ENCODE measurements around the gene RRP15. TPM values are rescaled to one million over a fixed set of nuclear protein-coding genes. Genes with fewer than 3 reads are reported as not detected.

The RRP15 gene
- total and polyA plus RNA-seq, 9 of the 15 experiments (the other 6 are each of a cell fraction or from before 2014, with no cell fraction given) = 9.5 to 58.1 (median 29.3) TPM

DNA sequence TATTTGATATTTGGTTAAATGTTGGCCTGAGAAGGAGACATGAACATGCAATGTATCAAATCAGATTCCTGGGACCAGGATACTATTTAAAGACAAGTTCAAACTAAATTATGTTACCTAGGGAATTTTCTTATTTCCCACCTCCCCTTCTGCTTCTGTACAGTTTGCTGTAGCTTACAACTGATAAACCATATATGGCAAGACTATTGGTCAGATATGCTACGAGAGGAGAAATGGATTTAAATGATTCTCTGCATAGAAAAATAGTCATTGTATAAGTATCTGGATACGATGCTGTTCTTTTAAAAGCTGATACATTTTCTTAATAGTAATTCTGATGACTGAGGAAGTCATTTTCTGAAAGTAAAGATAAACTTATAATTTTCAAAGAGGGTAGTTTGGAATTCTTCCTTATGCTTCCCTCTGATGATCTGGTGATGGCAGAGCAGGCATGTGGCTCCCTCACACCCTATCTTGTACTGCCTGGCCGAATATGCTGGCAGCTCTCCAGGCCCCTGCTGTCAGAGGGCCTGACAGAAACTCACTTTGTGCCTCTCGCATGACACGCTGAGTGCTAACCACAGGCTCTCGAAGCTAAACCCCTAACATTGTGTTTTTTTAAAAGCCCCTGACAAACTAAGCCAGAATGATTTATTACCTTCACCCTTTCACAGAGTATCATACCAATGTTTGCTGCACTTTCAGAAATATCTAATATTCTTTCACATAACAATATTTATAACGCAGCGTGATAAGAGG lies 19.4 kb downstream of the RRP15 start (continued):
- TF ChIP-seq, protein P1, sequence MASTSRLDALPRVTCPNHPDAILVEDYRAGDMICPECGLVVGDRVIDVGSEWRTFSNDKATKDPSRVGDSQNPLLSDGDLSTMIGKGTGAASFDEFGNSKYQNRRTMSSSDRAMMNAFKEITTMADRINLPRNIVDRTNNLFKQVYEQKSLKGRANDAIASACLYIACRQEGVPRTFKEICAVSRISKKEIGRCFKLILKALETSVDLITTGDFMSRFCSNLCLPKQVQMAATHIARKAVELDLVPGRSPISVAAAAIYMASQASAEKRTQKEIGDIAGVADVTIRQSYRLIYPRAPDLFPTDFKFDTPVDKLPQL (IDR thresholded peaks at IDR 0.05; ENCODE audit: extremely low read depth, insufficient read length) = no peak
- TF ChIP-seq, protein P2, sequence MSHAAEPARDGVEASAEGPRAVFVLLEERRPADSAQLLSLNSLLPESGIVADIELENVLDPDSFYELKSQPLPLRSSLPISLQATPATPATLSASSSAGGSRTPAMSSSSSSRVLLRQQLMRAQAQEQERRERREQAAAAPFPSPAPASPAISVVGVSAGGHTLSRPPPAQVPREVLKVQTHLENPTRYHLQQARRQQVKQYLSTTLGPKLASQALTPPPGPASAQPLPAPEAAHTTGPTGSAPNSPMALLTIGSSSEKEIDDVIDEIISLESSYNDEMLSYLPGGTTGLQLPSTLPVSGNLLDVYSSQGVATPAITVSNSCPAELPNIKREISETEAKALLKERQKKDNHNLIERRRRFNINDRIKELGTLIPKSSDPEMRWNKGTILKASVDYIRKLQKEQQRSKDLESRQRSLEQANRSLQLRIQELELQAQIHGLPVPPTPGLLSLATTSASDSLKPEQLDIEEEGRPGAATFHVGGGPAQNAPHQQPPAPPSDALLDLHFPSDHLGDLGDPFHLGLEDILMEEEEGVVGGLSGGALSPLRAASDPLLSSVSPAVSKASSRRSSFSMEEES (CRISPR knock-in tag; IDR thresholded peaks at IDR 0.05) = 0 out of 2 replicates have a peak, but pooled peaks have one; percentile 7
- TF ChIP-seq, protein P3, sequence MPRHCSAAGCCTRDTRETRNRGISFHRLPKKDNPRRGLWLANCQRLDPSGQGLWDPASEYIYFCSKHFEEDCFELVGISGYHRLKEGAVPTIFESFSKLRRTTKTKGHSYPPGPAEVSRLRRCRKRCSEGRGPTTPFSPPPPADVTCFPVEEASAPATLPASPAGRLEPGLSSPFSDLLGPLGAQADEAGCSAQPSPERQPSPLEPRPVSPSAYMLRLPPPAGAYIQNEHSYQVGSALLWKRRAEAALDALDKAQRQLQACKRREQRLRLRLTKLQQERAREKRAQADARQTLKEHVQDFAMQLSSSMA (CRISPR knock-in tag; IDR thresholded peaks at IDR 0.05) = no peak
- TF ChIP-seq POLR2B (IDR thresholded peaks at IDR 0.05; ENCODE audit: low read depth, partially characterized antibody) (no peak), HNRNPUL1 (IDR thresholded peaks at IDR 0.05; ENCODE audit: low read length) (no peak), KLF1 (tag; IDR thresholded peaks at IDR 0.05) (no peak), MAFF (IDR thresholded peaks at IDR 0.05; ENCODE audit: low read length) (no peak), STAT5A (IDR thresholded peaks at IDR 0.05; ENCODE audit: borderline replicate concordance, low read length) (peak; percentile 87), U2AF1 (optimal IDR thresholded peaks at IDR 0.05; ENCODE audit: low read depth, low read length) (no peak), ELF1 (tag; IDR thresholded peaks at IDR 0.05) (no peak)
- TF ChIP-seq, protein P4, sequence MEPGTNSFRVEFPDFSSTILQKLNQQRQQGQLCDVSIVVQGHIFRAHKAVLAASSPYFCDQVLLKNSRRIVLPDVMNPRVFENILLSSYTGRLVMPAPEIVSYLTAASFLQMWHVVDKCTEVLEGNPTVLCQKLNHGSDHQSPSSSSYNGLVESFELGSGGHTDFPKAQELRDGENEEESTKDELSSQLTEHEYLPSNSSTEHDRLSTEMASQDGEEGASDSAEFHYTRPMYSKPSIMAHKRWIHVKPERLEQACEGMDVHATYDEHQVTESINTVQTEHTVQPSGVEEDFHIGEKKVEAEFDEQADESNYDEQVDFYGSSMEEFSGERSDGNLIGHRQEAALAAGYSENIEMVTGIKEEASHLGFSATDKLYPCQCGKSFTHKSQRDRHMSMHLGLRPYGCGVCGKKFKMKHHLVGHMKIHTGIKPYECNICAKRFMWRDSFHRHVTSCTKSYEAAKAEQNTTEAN (CRISPR knock-in tag; IDR thresholded peaks at IDR 0.05) = no peak
- TF ChIP-seq, protein P5, sequence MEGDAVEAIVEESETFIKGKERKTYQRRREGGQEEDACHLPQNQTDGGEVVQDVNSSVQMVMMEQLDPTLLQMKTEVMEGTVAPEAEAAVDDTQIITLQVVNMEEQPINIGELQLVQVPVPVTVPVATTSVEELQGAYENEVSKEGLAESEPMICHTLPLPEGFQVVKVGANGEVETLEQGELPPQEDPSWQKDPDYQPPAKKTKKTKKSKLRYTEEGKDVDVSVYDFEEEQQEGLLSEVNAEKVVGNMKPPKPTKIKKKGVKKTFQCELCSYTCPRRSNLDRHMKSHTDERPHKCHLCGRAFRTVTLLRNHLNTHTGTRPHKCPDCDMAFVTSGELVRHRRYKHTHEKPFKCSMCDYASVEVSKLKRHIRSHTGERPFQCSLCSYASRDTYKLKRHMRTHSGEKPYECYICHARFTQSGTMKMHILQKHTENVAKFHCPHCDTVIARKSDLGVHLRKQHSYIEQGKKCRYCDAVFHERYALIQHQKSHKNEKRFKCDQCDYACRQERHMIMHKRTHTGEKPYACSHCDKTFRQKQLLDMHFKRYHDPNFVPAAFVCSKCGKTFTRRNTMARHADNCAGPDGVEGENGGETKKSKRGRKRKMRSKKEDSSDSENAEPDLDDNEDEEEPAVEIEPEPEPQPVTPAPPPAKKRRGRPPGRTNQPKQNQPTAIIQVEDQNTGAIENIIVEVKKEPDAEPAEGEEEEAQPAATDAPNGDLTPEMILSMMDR (IDR thresholded peaks at IDR 0.05 in 2 of 3, conservative IDR thresholded peaks at IDR 0.05 in 1 of 3; ENCODE audit: insufficient read depth in 2 of 3, low read depth in 1 of 3, low read length in 3 of 3) = no peak
- TF ChIP-seq, protein P6, sequence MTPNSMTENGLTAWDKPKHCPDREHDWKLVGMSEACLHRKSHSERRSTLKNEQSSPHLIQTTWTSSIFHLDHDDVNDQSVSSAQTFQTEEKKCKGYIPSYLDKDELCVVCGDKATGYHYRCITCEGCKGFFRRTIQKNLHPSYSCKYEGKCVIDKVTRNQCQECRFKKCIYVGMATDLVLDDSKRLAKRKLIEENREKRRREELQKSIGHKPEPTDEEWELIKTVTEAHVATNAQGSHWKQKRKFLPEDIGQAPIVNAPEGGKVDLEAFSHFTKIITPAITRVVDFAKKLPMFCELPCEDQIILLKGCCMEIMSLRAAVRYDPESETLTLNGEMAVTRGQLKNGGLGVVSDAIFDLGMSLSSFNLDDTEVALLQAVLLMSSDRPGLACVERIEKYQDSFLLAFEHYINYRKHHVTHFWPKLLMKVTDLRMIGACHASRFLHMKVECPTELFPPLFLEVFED (CRISPR knock-in tag; conservative IDR thresholded peaks at IDR 0.05) = no peak
- TF ChIP-seq, protein P7, sequence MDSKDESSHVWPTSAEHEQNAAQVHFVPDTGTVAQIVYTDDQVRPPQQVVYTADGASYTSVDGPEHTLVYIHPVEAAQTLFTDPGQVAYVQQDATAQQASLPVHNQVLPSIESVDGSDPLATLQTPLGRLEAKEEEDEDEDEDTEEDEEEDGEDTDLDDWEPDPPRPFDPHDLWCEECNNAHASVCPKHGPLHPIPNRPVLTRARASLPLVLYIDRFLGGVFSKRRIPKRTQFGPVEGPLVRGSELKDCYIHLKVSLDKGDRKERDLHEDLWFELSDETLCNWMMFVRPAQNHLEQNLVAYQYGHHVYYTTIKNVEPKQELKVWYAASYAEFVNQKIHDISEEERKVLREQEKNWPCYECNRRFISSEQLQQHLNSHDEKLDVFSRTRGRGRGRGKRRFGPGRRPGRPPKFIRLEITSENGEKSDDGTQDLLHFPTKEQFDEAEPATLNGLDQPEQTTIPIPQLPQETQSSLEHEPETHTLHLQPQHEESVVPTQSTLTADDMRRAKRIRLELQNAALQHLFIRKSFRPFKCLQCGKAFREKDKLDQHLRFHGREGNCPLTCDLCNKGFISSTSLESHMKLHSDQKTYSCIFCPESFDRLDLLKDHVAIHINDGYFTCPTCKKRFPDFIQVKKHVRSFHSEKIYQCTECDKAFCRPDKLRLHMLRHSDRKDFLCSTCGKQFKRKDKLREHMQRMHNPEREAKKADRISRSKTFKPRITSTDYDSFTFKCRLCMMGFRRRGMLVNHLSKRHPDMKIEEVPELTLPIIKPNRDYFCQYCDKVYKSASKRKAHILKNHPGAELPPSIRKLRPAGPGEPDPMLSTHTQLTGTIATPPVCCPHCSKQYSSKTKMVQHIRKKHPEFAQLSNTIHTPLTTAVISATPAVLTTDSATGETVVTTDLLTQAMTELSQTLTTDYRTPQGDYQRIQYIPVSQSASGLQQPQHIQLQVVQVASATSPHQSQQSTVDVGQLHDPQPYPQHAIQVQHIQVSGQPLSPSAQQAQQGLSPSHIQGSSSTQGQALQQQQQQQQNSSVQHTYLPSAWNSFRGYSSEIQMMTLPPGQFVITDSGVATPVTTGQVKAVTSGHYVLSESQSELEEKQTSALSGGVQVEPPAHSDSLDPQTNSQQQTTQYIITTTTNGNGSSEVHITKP (IDR thresholded peaks at IDR 0.05; ENCODE audit: partially characterized antibody) = peak; percentile 18
- TF ChIP-seq, protein P8, sequence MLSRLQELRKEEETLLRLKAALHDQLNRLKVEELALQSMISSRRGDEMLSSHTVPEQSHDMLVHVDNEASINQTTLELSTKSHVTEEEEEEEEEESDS (CRISPR knock-in tag; IDR thresholded peaks at IDR 0.05) = no peak

Data from K562 (cell line).